HEK293 (cell line): Measurements from ENCODE around the gene FIG4.

Experiments
- CTCF ChIA-PET: fragments of 350-600 bp; formaldehyde crosslinking; extraction: SDS; loops from one replicate; lab custom pipeline; 2021; ENCODE audit warnings: antibody characterized with exemption; lab: Yijun Ruan, JAX
- POLR2A ChIA-PET: fragments of 300-600 bp; formaldehyde crosslinking; extraction: SDS; loops from one replicate; lab custom pipeline; 2020; ENCODE audit warnings: antibody characterized with exemption, inconsistent platforms; lab: Yijun Ruan, JAX
- H3K27ac ChIP-seq: fragments of 200-500 bp; sonication (Bioruptor generic); 2 replicates; pipeline ENCODE4 v1.5.1; 2014; ENCODE audit warnings: low read depth, low read length, control low read depth, inconsistent platforms; ENCODE audit errors: extremely low read depth
- H3K36me3 ChIP-seq, 2 experiments: fragments of 200-500 bp in 1 of 2; sonication (Bioruptor generic) in 1 of 2; 1 replicate in 1 of 2; 2 replicates in 1 of 2; pipeline ENCODE4 v1.5.1; 2014 to 2017; ENCODE audit warnings: inconsistent platforms in 2 of 2, low read length in 2 of 2; ENCODE audit not compliant: control insufficient read depth in 2 of 2, insufficient read depth in 1 of 2
- H3K4me1 ChIP-seq: fragments of 200-500 bp; sonication (Bioruptor generic); 2 replicates; pipeline ENCODE4 v1.5.1; 2014; ENCODE audit warnings: mild to moderate bottlenecking, low read length, inconsistent platforms; ENCODE audit not compliant: control insufficient read depth, insufficient read depth
- H3K4me3 ChIP-seq: 2 replicates; pipeline ENCODE4 v1.5.1; 2011; ENCODE audit warnings: low read depth, mild to moderate bottlenecking, control low read depth, low read length, moderate library complexity
- H3K9me3 ChIP-seq: fragments of 200-500 bp; sonication (Bioruptor generic); 2 replicates; pipeline ENCODE4 v1.5.1; 2014; ENCODE audit warnings: low read depth, low read length, inconsistent platforms; ENCODE audit not compliant: control insufficient read depth, insufficient read depth
- MEIS1 ChIP-seq: sonication (generic); formaldehyde crosslinking; IDR thresholded peaks from 2 replicates; pipeline ENCODE4 v1.8.1; 2022; ENCODE audit warnings: missing genetic modification reagents, mild to moderate bottlenecking, borderline replicate concordance
- PATZ1 ChIP-seq: fragments of 450-650 bp; formaldehyde crosslinking; IDR thresholded peaks from 2 replicates; pipeline ENCODE4 v1.5.1; 2016; ENCODE audit warnings: missing biosample characterization, missing genetic modification characterization
- YY1 ChIP-seq: fragments of 450-650 bp; formaldehyde crosslinking; IDR thresholded peaks from 2 replicates; pipeline ENCODE4 v1.5.1; 2018; ENCODE audit warnings: missing biosample characterization, missing genetic modification characterization
- ZBTB21 ChIP-seq: fragments of 450-650 bp; formaldehyde crosslinking; IDR thresholded peaks from 2 replicates; pipeline ENCODE4 v1.5.1; 2017; ENCODE audit warnings: missing biosample characterization, missing genetic modification characterization
- ZIC2 ChIP-seq: fragments of 450-650 bp; formaldehyde crosslinking; IDR thresholded peaks from 2 replicates; pipeline ENCODE4 v1.5.1; 2016; ENCODE audit warnings: missing biosample characterization, missing genetic modification characterization
- ZNF133 ChIP-seq: fragments of 450-650 bp; formaldehyde crosslinking; IDR thresholded peaks from 2 replicates; pipeline ENCODE4 v1.5.1; 2016; ENCODE audit warnings: missing biosample characterization, missing genetic modification characterization
- ZNF146 ChIP-seq: fragments of 450-650 bp; formaldehyde crosslinking; IDR thresholded peaks from 2 replicates; pipeline ENCODE4 v1.5.1; 2016; ENCODE audit warnings: missing biosample characterization, missing genetic modification characterization
- ZNF155 ChIP-seq: fragments of 450-650 bp; formaldehyde crosslinking; IDR thresholded peaks from 2 replicates; pipeline ENCODE4 v1.5.1; 2016; ENCODE audit warnings: missing biosample characterization, missing genetic modification characterization
- ZNF16 ChIP-seq: fragments of 450-650 bp; formaldehyde crosslinking; IDR thresholded peaks from 2 replicates; pipeline ENCODE4 v1.5.1; 2016; ENCODE audit warnings: low read depth, missing biosample characterization, missing genetic modification characterization
- ZNF423 ChIP-seq: fragments of 450-650 bp; formaldehyde crosslinking; IDR thresholded peaks from 2 replicates; pipeline ENCODE4 v1.5.1; 2016; ENCODE audit warnings: missing biosample characterization, missing genetic modification characterization
- ZNF529 ChIP-seq: fragments of 450-650 bp; formaldehyde crosslinking; IDR thresholded peaks from 2 replicates; pipeline ENCODE4 v1.5.1; 2017; ENCODE audit warnings: missing genetic modification characterization, missing biosample characterization; ENCODE audit not compliant: insufficient replicate concordance
- ZNF561 ChIP-seq: fragments of 450-650 bp; IDR thresholded peaks from 2 replicates; pipeline ENCODE4 v1.5.1; 2018; ENCODE audit warnings: missing biosample characterization, missing genetic modification characterization, borderline replicate concordance
- ZNF776 ChIP-seq: fragments of 450-650 bp; formaldehyde crosslinking; IDR thresholded peaks from 2 replicates; pipeline ENCODE4 v1.5.0; 2017; ENCODE audit warnings: missing biosample characterization, missing genetic modification characterization, borderline replicate concordance
- ZSCAN23 ChIP-seq: fragments of 450-650 bp; formaldehyde crosslinking; IDR thresholded peaks from 2 replicates; pipeline ENCODE4 v1.5.1; 2016; ENCODE audit warnings: missing biosample characterization, missing genetic modification characterization
- ZSCAN30 ChIP-seq: fragments of 450-650 bp; IDR thresholded peaks from 2 replicates; pipeline ENCODE4 v1.5.1; 2018; ENCODE audit warnings: missing biosample characterization, mild to moderate bottlenecking, missing genetic modification characterization, moderate library complexity
- ZSCAN4 ChIP-seq: fragments of 450-650 bp; formaldehyde crosslinking; IDR thresholded peaks from 2 replicates; pipeline ENCODE4 v1.5.1; 2017; ENCODE audit warnings: missing biosample characterization, missing genetic modification characterization
- TF ChIP-seq, protein P1 (sequence below): fragments of 450-650 bp; formaldehyde crosslinking; IDR thresholded peaks from 2 replicates; pipeline ENCODE4 v1.5.1; 2017; ENCODE audit warnings: missing biosample characterization, missing genetic modification characterization
- TF ChIP-seq, protein P2 (sequence below): fragments of 450-650 bp; formaldehyde crosslinking; IDR thresholded peaks from 2 replicates; pipeline ENCODE4 v1.5.1; 2016; ENCODE audit warnings: missing biosample characterization, missing genetic modification characterization

The FIG4 gene

GRCh38 chr6:109821428-109821827 is 130.3 kb downstream of the FIG4 start:
- Histone ChIP-seq H3K4me1 (no peaks in the 10 kb centered on the region), H3K36me3 (peaks cover 0 to 7% of the 10 kb centered on the region in 2 experiments; a peak in 1 of 3 replicates), H3K9me3 (no peaks in the 10 kb centered on the region), H3K27ac (no peak overlapping the region), H3K4me3 (no peak overlapping the region)
- ChIA-PET POLR2A (no interaction called here), CTCF (interaction anchor here (0.6 kb wide), 2 partner anchors 13 to 316 kb away, joined by 3 read pairs; no protein-coding TSS in a partner anchor)
- TF ChIP-seq MEIS1 (CRISPR knock-in tag) = no peak
- TF ChIP-seq ZNF155 (tag by site-specific recombination) = no peak
- TF ChIP-seq, protein P1, sequence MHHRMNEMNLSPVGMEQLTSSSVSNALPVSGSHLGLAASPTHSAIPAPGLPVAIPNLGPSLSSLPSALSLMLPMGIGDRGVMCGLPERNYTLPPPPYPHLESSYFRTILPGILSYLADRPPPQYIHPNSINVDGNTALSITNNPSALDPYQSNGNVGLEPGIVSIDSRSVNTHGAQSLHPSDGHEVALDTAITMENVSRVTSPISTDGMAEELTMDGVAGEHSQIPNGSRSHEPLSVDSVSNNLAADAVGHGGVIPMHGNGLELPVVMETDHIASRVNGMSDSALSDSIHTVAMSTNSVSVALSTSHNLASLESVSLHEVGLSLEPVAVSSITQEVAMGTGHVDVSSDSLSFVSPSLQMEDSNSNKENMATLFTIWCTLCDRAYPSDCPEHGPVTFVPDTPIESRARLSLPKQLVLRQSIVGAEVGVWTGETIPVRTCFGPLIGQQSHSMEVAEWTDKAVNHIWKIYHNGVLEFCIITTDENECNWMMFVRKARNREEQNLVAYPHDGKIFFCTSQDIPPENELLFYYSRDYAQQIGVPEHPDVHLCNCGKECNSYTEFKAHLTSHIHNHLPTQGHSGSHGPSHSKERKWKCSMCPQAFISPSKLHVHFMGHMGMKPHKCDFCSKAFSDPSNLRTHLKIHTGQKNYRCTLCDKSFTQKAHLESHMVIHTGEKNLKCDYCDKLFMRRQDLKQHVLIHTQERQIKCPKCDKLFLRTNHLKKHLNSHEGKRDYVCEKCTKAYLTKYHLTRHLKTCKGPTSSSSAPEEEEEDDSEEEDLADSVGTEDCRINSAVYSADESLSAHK (tag by site-specific recombination) = no peak
- TF ChIP-seq ZSCAN4 = no peak
- TF ChIP-seq ZNF423 (tag by site-specific recombination) = no peak
- no peak for TF ChIP-seq ZNF776
- TF ChIP-seq ZSCAN30 = no peak
- TF ChIP-seq ZNF561 (tag by site-specific recombination) = no peak

DNA sequence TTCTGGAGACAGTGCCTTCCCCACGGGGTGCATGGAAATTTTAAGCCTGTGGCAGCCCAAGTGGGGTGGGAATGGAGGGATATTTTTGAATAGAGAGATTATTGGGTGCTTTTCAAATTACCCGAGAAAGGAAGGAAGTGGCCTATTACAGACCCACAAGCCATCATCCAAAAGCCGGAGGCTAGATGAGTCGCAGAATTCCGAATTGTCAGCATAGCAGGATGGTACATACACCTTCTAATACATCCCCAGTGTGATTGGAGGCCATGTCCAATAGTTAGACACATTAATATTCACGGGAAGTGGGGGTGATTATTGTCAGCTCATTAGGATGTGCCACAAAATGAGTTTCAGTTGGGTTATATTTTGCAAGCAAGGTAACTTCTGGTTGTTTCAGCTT is 133.0 kb downstream of the FIG4 start:
- ChIA-PET POLR2A (no interaction called here), CTCF (no interaction called here)
- Histone ChIP-seq H3K4me1 (no peaks in the 10 kb centered on the region), H3K36me3 (peaks cover 0 to 15% of the 10 kb centered on the region in 2 experiments; a peak in 1 of 3 replicates), H3K9me3 (no peaks in the 10 kb centered on the region), H3K4me3 (no peak overlapping the region), H3K27ac (no peak overlapping the region)
- TF ChIP-seq ZSCAN23 (tag by site-specific recombination) (no peak), ZIC2 (tag by site-specific recombination) (no peak)

DNA sequence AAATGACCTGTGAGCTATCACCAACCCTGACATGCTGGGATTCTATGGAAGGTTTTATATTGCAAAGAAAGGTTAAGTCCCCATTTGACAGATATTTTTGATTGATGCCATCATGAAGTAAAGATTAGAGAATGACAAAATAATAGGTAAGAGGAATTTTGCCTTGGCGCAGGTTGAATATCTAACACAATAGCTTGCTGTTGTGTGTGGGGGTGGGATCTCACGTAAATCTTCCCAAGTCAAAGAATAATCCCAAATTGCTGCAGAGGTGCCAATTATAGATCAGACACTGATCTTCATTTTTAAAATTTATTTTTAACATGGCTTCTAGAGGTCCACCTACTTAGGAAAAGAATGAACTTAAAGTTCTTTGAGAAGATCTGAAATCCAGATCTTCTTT is 135.5 kb downstream of the FIG4 start:
- Histone ChIP-seq H3K36me3 (peaks cover 0 to 15% of the 10 kb centered on the region in 2 experiments; a peak in 1 of 3 replicates), H3K4me1 (no peaks in the 10 kb centered on the region), H3K27ac (no peak overlapping the region), H3K4me3 (no peak overlapping the region), H3K9me3 (no peaks in the 10 kb centered on the region)
- ChIA-PET POLR2A (no interaction called here), CTCF (interaction anchor here (0.5 to 1.0 kb wide), 3 partner anchors 122 to 227 kb away, joined by 3 to 6 read pairs (median 4); no protein-coding TSS in a partner anchor)
- TF ChIP-seq, protein P1 (tag by site-specific recombination) = no peak
- no peak for TF ChIP-seq ZNF146 (tag by site-specific recombination)
- TF ChIP-seq ZNF529 = no peak
- no peak for TF ChIP-seq YY1 (tag by site-specific recombination)
- TF ChIP-seq, protein P2, sequence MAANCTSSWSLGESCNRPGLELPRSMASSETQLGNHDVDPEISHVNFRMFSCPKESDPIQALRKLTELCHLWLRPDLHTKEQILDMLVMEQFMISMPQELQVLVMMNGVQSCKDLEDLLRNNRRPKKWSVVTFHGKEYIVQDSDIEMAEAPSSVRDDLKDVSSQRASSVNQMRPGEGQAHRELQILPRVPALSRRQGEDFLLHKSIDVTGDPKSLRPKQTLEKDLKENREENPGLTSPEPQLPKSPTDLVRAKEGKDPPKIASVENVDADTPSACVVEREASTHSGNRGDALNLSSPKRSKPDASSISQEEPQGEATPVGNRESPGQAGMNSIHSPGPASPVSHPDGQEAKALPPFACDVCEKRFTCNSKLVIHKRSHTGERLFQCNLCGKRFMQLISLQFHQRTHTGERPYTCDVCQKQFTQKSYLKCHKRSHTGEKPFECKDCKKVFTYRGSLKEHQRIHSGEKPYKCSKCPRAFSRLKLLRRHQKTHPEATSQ (tag by site-specific recombination) = no peak
- TF ChIP-seq PATZ1 (tag by site-specific recombination) = no peak
- no peak for TF ChIP-seq ZNF16 (tag by site-specific recombination)
- no peak for TF ChIP-seq ZNF133 (tag by site-specific recombination)
- no peak for TF ChIP-seq ZBTB21
